ENCODE data around the gene SLX4. TPM values are rescaled to one million over a fixed set of nuclear protein-coding genes. Genes with fewer than 3 reads are reported as not detected.

SLX4 gene
- total RNA-seq, 1 experiment from 2014 or later, result 15.5 TPM

DNA sequence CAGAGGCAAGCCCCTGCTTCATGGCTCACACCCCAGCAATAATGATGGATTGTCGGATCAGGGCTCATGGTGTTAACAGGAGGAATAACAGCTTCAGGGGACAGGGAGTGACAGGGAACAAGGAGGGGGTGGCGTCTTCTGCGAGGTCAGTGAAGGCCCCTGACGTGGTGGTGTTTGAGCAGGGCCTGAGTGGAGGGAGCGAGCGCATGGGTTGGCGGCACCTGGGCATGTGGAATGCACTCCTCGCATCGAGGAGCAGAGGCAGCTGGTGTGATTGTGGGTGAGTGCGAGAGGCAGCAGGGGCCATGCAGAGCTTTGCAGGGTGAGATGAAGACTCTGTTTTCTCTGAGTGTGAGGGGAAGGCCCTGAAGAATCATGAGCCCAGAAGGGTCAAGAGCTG is 77.3 kb downstream of the SLX4 start:
- intact Hi-C loops (cut with micrococcal nuclease; ENCODE audit: unreplicated experiment), result no loop called here
- TF ChIP-seq SIN3A (IDR thresholded peaks at IDR 0.05; ENCODE audit: borderline replicate concordance, insufficient read depth, low read depth, low read length) (no peak), POLR2AphosphoS5 (IDR thresholded peaks at IDR 0.05; ENCODE audit: low read depth, low read length) (no peak)
- TF ChIP-seq, protein P1, sequence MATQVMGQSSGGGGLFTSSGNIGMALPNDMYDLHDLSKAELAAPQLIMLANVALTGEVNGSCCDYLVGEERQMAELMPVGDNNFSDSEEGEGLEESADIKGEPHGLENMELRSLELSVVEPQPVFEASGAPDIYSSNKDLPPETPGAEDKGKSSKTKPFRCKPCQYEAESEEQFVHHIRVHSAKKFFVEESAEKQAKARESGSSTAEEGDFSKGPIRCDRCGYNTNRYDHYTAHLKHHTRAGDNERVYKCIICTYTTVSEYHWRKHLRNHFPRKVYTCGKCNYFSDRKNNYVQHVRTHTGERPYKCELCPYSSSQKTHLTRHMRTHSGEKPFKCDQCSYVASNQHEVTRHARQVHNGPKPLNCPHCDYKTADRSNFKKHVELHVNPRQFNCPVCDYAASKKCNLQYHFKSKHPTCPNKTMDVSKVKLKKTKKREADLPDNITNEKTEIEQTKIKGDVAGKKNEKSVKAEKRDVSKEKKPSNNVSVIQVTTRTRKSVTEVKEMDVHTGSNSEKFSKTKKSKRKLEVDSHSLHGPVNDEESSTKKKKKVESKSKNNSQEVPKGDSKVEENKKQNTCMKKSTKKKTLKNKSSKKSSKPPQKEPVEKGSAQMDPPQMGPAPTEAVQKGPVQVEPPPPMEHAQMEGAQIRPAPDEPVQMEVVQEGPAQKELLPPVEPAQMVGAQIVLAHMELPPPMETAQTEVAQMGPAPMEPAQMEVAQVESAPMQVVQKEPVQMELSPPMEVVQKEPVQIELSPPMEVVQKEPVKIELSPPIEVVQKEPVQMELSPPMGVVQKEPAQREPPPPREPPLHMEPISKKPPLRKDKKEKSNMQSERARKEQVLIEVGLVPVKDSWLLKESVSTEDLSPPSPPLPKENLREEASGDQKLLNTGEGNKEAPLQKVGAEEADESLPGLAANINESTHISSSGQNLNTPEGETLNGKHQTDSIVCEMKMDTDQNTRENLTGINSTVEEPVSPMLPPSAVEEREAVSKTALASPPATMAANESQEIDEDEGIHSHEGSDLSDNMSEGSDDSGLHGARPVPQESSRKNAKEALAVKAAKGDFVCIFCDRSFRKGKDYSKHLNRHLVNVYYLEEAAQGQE (IDR thresholded peaks at IDR 0.05; ENCODE audit: insufficient read depth in 1 of 2, low read depth in 2 of 2, low read length in 1 of 2), result no peak
- CTCF ChIA-PET, result no interaction called here
- Histone ChIP-seq H3K27me3 (ENCODE audit: control insufficient read depth, insufficient read depth, low read length) (no peaks in the 10 kb centered on the region), H3K27ac (ENCODE audit: low read length) (no peak overlapping the region), H3K4me3 (ENCODE audit: low read depth in 2 of 2, low read length in 2 of 2) (no peak overlapping the region), H3K4me1 (ENCODE audit: control insufficient read depth, insufficient read depth, low read length) (no peaks in the 10 kb centered on the region), H3K36me3 (ENCODE audit: control insufficient read depth, insufficient read depth, low read length) (peaks cover 6% of the 10 kb centered on the region), H3K9me3 (ENCODE audit: control insufficient read depth, insufficient read depth, low read depth, low read length) (no peaks in the 10 kb centered on the region)
- POLR2A ChIA-PET, result interaction anchor here (0.6 kb wide), 1 partner anchor 37 kb away, joined by 8 read pairs; no protein-coding TSS in a partner anchor
- BruUV-seq (replicated peaks), result no TSS peak
- in situ Hi-C loops (cut with HindIII; ENCODE audit: low pct_unique_long_range_greater_than_20kb, low sequenced_read_pairs), result no loop called here
- no peak for ATAC-seq
- DNase-seq (ENCODE audit: low read depth, low spot score), result no peak

DNA sequence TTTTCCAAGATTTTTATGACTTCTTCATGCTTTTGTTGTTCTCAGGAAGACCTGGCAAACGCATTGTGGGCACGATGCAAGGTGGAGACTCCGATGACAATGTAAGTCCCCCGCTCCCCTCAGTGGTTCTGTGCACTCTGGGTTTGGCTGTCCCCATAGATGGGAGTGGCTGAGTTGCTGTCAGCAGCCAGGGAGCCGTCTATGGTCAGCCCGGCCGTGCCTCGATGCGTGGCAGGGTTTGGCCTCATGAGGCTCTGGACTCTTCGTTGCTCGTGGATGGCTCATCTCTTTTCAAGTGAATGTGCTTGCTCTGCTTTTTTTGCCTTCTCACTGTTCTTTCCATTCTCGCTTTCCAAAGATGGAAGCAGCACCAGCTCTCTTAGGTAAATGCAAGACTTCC is 78.7 kb downstream of the SLX4 start:
- ChIA-PET CTCF (no interaction called here), POLR2A (interaction anchor here (0.6 kb wide), 1 partner anchor 66 kb away, joined by 5 read pairs; no protein-coding TSS in a partner anchor)
- TF ChIP-seq, protein P1 (IDR thresholded peaks at IDR 0.05; ENCODE audit: insufficient read depth in 1 of 2, low read depth in 2 of 2, low read length in 1 of 2), result no peak
- TF ChIP-seq, protein P2, sequence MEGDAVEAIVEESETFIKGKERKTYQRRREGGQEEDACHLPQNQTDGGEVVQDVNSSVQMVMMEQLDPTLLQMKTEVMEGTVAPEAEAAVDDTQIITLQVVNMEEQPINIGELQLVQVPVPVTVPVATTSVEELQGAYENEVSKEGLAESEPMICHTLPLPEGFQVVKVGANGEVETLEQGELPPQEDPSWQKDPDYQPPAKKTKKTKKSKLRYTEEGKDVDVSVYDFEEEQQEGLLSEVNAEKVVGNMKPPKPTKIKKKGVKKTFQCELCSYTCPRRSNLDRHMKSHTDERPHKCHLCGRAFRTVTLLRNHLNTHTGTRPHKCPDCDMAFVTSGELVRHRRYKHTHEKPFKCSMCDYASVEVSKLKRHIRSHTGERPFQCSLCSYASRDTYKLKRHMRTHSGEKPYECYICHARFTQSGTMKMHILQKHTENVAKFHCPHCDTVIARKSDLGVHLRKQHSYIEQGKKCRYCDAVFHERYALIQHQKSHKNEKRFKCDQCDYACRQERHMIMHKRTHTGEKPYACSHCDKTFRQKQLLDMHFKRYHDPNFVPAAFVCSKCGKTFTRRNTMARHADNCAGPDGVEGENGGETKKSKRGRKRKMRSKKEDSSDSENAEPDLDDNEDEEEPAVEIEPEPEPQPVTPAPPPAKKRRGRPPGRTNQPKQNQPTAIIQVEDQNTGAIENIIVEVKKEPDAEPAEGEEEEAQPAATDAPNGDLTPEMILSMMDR (IDR thresholded peaks at IDR 0.05), result no peak
- TF ChIP-seq POLR2AphosphoS5 (IDR thresholded peaks at IDR 0.05; ENCODE audit: low read depth, low read length) (no peak), TCF7L2 (IDR thresholded peaks at IDR 0.05; ENCODE audit: low read depth, low read length) (no peak), SIN3A (IDR thresholded peaks at IDR 0.05; ENCODE audit: borderline replicate concordance, insufficient read depth, low read depth, low read length) (no peak)
- Histone ChIP-seq H3K4me1 (ENCODE audit: control insufficient read depth, insufficient read depth, low read length) (no peaks in the 10 kb centered on the region), H3K36me3 (ENCODE audit: control insufficient read depth, insufficient read depth, low read length) (peaks cover 3% of the 10 kb centered on the region; the same call in 1 of the 2 replicates), H3K9me3 (ENCODE audit: control insufficient read depth, insufficient read depth, low read depth, low read length) (no peaks in the 10 kb centered on the region), H3K4me3 (ENCODE audit: low read depth in 2 of 2, low read length in 2 of 2) (no peak overlapping the region), H3K27me3 (ENCODE audit: control insufficient read depth, insufficient read depth, low read length) (no peaks in the 10 kb centered on the region), H3K27ac (ENCODE audit: low read length) (no peak overlapping the region)
- in situ Hi-C loops (cut with HindIII; ENCODE audit: low pct_unique_long_range_greater_than_20kb, low sequenced_read_pairs) (no loop called here), intact Hi-C loops (cut with micrococcal nuclease; ENCODE audit: unreplicated experiment) (no loop called here)
- BruUV-seq (replicated peaks), result no TSS peak
- DNase-seq (ENCODE audit: low read depth, low spot score), result no peak
- ATAC-seq, result no peak

Other genes with a start within 250 kb of the SLX4 start
- gene ZSCAN32, start 210.6 kb downstream of the SLX4 start, total RNA-seq (2021; ENCODE audit: unreplicated experiment), result 18.9 TPM
- 14.4 TPM for gene ZNF174, start 210.4 kb downstream of the SLX4 start, total RNA-seq (2021; ENCODE audit: unreplicated experiment)
- 2.7 TPM for gene ZNF597, start 168.1 kb downstream of the SLX4 start, total RNA-seq (2021; ENCODE audit: unreplicated experiment)
- gene NAA60, start 167.9 kb downstream of the SLX4 start, total RNA-seq (2021; ENCODE audit: unreplicated experiment), result 56.0 TPM
- gene C16orf90, start 116.1 kb downstream of the SLX4 start, total RNA-seq (2021; ENCODE audit: unreplicated experiment), result not detected
- gene CLUAP1, start 110.6 kb downstream of the SLX4 start, total RNA-seq (2021; ENCODE audit: unreplicated experiment), result 14.5 TPM
- gene NLRC3, start 34.2 kb downstream of the SLX4 start, total RNA-seq (2021; ENCODE audit: unreplicated experiment), result 0.26 TPM
- 21.1 TPM for gene DNASE1, start 43.1 kb upstream of the SLX4 start, total RNA-seq (2021; ENCODE audit: unreplicated experiment)
- 137 TPM for gene TRAP1, start 105.9 kb upstream of the SLX4 start, total RNA-seq (2021; ENCODE audit: unreplicated experiment)